HepG2 (cell line): ENCODE data around the gene BAIAP3. TPM values are rescaled to one million over a fixed set of nuclear protein-coding genes. Genes with fewer than 3 reads are reported as not detected.

Experiments
- ARHGAP35 ChIP-seq: sonication (generic); formaldehyde crosslinking; IDR thresholded peaks from 2 replicates; pipeline ENCODE4 v1.9.0; 2022; ENCODE audit warnings: mild to moderate bottlenecking, inconsistent platforms, moderate library complexity, missing genetic modification reagents, borderline replicate concordance
- ARID5B ChIP-seq: IDR thresholded peaks from 2 replicates; pipeline ENCODE4 v1.4.0; 2020; ENCODE audit warnings: mild to moderate bottlenecking, missing genetic modification reagents
- BRCA1 ChIP-seq: sonication (generic); formaldehyde crosslinking; IDR thresholded peaks from 2 replicates; pipeline ENCODE4 v1.4.0; 2020; ENCODE audit warnings: missing genetic modification reagents
- GTF2F1 ChIP-seq: fragments of 150-350 bp; IDR thresholded peaks from 2 replicates; pipeline ENCODE4 v1.6.1; 2014; ENCODE audit warnings: low read length
- PITX1 ChIP-seq: sonication (generic); formaldehyde crosslinking; IDR thresholded peaks from 2 replicates; pipeline ENCODE4 v1.5.1; 2020; ENCODE audit warnings: mild to moderate bottlenecking, missing genetic modification reagents
- SMARCE1 ChIP-seq: fragments of 450-650 bp; IDR thresholded peaks from 2 replicates; pipeline ENCODE4 v1.6.1; 2017; ENCODE audit warnings: borderline replicate concordance
- SPEN ChIP-seq: sonication (generic); formaldehyde crosslinking; IDR thresholded peaks from 2 replicates; pipeline ENCODE4 v1.5.1; 2020; ENCODE audit warnings: low read depth, mild to moderate bottlenecking, missing genetic modification reagents
- SRSF1 ChIP-seq: fragments of 200-400 bp; formaldehyde crosslinking; optimal IDR thresholded peaks from 2 replicates; pipeline ENCODE3; 2017; ENCODE audit warnings: mild to moderate bottlenecking, low read depth, low read length, moderate library complexity
- TOE1 ChIP-seq: sonication (generic); formaldehyde crosslinking; IDR thresholded peaks from 2 replicates; pipeline ENCODE4 v1.4.0; 2020; ENCODE audit warnings: mild to moderate bottlenecking, missing genetic modification reagents
- U2AF1 ChIP-seq: fragments of 200-400 bp; formaldehyde crosslinking; optimal IDR thresholded peaks from 2 replicates; pipeline ENCODE3; 2017; ENCODE audit warnings: mild to moderate bottlenecking, low read depth, low read length
- ZBTB43 ChIP-seq: sonication (generic); formaldehyde crosslinking; conservative IDR thresholded peaks from 2 replicates; pipeline ENCODE4 v1.4.0; 2020; ENCODE audit warnings: missing genetic modification reagents
- ZNF207 ChIP-seq: fragments of 450-650 bp; IDR thresholded peaks from 2 replicates; pipeline ENCODE4 v1.6.1; 2016; ENCODE audit warnings: antibody characterized with exemption, borderline replicate concordance
- ZNF251 ChIP-seq: sonication (generic); formaldehyde crosslinking; IDR thresholded peaks from 2 replicates; pipeline ENCODE4 v1.9.0; 2021; ENCODE audit warnings: mild to moderate bottlenecking, missing genetic modification reagents
- ZNF264 ChIP-seq: sonication (generic); formaldehyde crosslinking; IDR thresholded peaks from 2 replicates; pipeline ENCODE4 v1.4.0; 2020; ENCODE audit warnings: missing genetic modification reagents
- ZNF550 ChIP-seq: sonication (generic); formaldehyde crosslinking; IDR thresholded peaks from 2 replicates; pipeline ENCODE4 v1.4.0; 2020; ENCODE audit warnings: mild to moderate bottlenecking, missing genetic modification reagents, borderline replicate concordance
- ZNF782 ChIP-seq: sonication (generic); formaldehyde crosslinking; IDR thresholded peaks from 2 replicates; pipeline ENCODE4 v1.4.0; 2020; ENCODE audit warnings: missing genetic modification reagents, mild to moderate bottlenecking, borderline replicate concordance
- polyA plus RNA-seq, 8 experiments: library from polyadenylated mRNA; depleted of rRNA in 3 of 8; stranded (reverse) in 7 of 8; unstranded in 1 of 8; fragments of >200 nt; fragmentation: Illumina TruSeq in 4 of 8; extraction: Trizol in 4 of 8; gene quantifications; 2 replicates each; pipeline versions ENCODE4 v1.2.1 to v1.2.3, GENCODE V29; 2011 to 2016; ENCODE audit warnings: low read depth in 4 of 8, missing spikeins in 1 of 8, mixed read lengths in 1 of 8; ENCODE audit not compliant: insufficient read depth in 1 of 8
- total RNA-seq, 5 experiments: library from RNA; depleted of rRNA; stranded (reverse); fragments of >200 nt; fragmentation: Illumina TruSeq; extraction: Trizol; gene quantifications; 2 replicates each; pipeline ENCODE4 v1.2.3, GENCODE V29; 2016; ENCODE audit warnings: low read depth in 1 of 5
- TF ChIP-seq, protein P1 (sequence below): IDR thresholded peaks from 2 replicates; pipeline ENCODE4 v1.6.1; 2016
- TF ChIP-seq, protein P2 (sequence below): IDR thresholded peaks from 2 replicates; pipeline ENCODE4 v1.6.1; 2018; ENCODE audit warnings: missing genetic modification reagents
- TF ChIP-seq, protein P3 (sequence below): sonication (generic); formaldehyde crosslinking; IDR thresholded peaks from 2 replicates; pipeline ENCODE4 v1.4.0; 2020; ENCODE audit warnings: missing genetic modification reagents, borderline replicate concordance

The BAIAP3 gene
- total and polyA plus RNA-seq, 2 of the 13 experiments (the other 11 are each of a cell fraction or from before 2014, with no cell fraction given) = 3.2 to 5.7 TPM

DNA sequence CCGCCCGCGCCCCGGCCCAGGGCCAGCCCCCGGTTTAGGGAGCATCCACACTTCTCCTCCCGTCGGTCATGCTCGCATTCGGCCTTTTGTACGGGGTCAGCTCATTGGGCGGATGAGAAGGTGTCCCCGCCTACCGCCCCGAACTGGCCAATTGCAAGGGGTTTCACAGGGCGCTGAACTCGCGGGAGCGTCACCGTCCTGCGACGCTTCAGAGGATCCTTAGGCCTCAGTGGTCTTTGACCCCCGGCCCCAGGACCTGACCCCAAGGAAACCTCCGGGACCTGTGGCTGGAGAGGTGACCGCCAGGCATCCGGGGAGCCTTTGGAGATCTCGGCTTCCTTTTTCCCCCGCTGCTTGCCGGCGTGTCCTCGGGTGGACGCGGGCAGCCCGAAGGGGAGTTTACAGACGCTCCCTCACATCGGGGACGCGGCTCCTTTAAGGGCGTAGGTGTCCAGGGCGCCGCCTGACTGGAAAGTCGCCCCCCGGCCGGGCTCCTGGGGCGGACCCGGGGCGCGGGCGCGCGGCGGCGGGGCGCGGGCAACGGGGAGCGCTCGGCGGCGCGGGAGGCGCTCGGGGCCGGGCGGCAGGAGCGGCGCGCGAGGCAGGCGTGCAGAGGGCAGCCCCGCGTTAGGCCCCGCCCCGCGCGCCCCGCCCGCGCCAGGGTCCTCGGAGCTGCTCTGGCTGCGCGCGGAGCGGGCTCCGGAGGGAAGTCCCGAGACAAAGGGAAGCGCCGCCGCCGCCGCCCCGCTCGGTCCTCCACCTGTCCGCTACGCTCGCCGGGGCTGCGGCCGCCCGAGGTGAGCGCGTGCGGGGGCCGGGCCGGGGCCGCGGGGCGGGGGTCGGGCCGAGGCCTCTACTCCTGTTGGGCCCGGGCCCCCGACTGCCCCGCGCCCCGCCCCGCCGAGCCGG, 24.2 kb upstream of the BAIAP3 start, which contains the start of gene UBE2I (continued):
- TF ChIP-seq, protein P1, sequence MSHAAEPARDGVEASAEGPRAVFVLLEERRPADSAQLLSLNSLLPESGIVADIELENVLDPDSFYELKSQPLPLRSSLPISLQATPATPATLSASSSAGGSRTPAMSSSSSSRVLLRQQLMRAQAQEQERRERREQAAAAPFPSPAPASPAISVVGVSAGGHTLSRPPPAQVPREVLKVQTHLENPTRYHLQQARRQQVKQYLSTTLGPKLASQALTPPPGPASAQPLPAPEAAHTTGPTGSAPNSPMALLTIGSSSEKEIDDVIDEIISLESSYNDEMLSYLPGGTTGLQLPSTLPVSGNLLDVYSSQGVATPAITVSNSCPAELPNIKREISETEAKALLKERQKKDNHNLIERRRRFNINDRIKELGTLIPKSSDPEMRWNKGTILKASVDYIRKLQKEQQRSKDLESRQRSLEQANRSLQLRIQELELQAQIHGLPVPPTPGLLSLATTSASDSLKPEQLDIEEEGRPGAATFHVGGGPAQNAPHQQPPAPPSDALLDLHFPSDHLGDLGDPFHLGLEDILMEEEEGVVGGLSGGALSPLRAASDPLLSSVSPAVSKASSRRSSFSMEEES (CRISPR knock-in tag) = peak; percentile 47
- TF ChIP-seq ZNF251 (CRISPR knock-in tag) (no peak), ZNF782 (CRISPR knock-in tag) (peak; percentile 73; the same call in 1 of the 2 replicates), SRSF1 (no peak), GTF2F1 (no peak), SMARCE1 (no peak), ARID5B (CRISPR knock-in tag) (peak; percentile 7; the same call in 1 of the 2 replicates), PITX1 (peak; percentile 83), TOE1 (CRISPR knock-in tag) (no peak), U2AF1 (no peak), ZBTB43 (CRISPR knock-in tag) (0 out of 2 replicates have a peak, but pooled peaks have one; percentile 38), ZNF207 (no peak), ARHGAP35 (CRISPR knock-in tag) (peak; percentile 52; the same call in 1 of the 2 replicates), ZNF550 (CRISPR knock-in tag) (no peak; the same call in 1 of the 2 replicates), BRCA1 (CRISPR knock-in tag) (peak; percentile 68; the same call in 1 of the 2 replicates), ZNF264 (no peak), SPEN (CRISPR knock-in tag) (peak; percentile 100; the same call in 1 of the 2 replicates)
- TF ChIP-seq, protein P2, sequence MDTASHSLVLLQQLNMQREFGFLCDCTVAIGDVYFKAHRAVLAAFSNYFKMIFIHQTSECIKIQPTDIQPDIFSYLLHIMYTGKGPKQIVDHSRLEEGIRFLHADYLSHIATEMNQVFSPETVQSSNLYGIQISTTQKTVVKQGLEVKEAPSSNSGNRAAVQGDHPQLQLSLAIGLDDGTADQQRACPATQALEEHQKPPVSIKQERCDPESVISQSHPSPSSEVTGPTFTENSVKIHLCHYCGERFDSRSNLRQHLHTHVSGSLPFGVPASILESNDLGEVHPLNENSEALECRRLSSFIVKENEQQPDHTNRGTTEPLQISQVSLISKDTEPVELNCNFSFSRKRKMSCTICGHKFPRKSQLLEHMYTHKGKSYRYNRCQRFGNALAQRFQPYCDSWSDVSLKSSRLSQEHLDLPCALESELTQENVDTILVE (CRISPR knock-in tag) = peak; percentile 85
- TF ChIP-seq, protein P3, sequence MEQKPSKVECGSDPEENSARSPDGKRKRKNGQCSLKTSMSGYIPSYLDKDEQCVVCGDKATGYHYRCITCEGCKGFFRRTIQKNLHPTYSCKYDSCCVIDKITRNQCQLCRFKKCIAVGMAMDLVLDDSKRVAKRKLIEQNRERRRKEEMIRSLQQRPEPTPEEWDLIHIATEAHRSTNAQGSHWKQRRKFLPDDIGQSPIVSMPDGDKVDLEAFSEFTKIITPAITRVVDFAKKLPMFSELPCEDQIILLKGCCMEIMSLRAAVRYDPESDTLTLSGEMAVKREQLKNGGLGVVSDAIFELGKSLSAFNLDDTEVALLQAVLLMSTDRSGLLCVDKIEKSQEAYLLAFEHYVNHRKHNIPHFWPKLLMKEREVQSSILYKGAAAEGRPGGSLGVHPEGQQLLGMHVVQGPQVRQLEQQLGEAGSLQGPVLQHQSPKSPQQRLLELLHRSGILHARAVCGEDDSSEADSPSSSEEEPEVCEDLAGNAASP = peak; percentile 54
